ENCODE results near the gene SEC61A2. TPM values are rescaled to one million over a fixed set of nuclear protein-coding genes. Genes with fewer than 3 reads are reported as not detected.

Gene SEC61A2
- total RNA-seq, 8 experiments from 2014 or later, result 11.8 to 38.5 (median 27.2) TPM

- in situ Hi-C loops (cut with MboI; ENCODE audit: low pct_unique_long_range_greater_than_20kb in 2 of 9, low sequenced_read_pairs in 9 of 9, unreplicated experiment in 9 of 9), result loop anchor here in 1 of 9 experiments (25.0 kb wide), 1 partner anchor 91 kb away; no protein-coding TSS in a partner anchor
- no peak overlapping the region for H3K27ac ChIP-seq
- H3K4me3 ChIP-seq, result no peak overlapping the region
- ATAC-seq (replicated peaks in 6 of 8), result no peak
- no peaks in the 10 kb centered on the region for H3K4me1 ChIP-seq (replicated peaks in 1 of 2)
- WGBS, 10 experiments, result 86 to 100% (median 96%) methylated on average over 1 to 4 of the region's 4 CpGs; no CpG with 5 or more reads in 2 of the 10 experiments
These were observed 7.8 kb upstream of the SEC61A2 start for GRCh38 chr10:12121673-12122072.

- Histone ChIP-seq H3K27ac (no peak overlapping the region), H3K4me1 (replicated peaks in 1 of 2) (peaks cover 6% of the 10 kb centered on the region in 2 donors), H3K4me3 (peak overlapping the region; percentile 71 to 89 (median 86))
- peak; percentile 16 to 45 (median 23) for ATAC-seq (replicated peaks in 6 of 8)
- in situ Hi-C loops (cut with MboI; ENCODE audit: low pct_unique_long_range_greater_than_20kb in 2 of 9, low sequenced_read_pairs in 9 of 9, unreplicated experiment in 9 of 9), result no loop called here
- WGBS, 10 experiments, result 0 to 70% (median 28%) methylated on average over 1 to 8 of the region's 11 CpGs
These were observed 878 bp downstream of the SEC61A2 start for GRCh38 chr10:12130237-12130872.

GRCh38 chr10:12135631-12136030 lies 6.2 kb downstream of the SEC61A2 start:
- Histone ChIP-seq H3K4me1 (replicated peaks in 1 of 2) (peaks cover 3 to 4% of the 10 kb centered on the region in 2 donors), H3K4me3 (no peak overlapping the region), H3K27ac (no peak overlapping the region)
- 83 to 100% (median 93%) methylated on average over 1 to 3 of the region's 3 CpGs; no CpG with 5 or more reads in 2 of the 10 experiments for WGBS, 10 experiments
- in situ Hi-C loops (cut with MboI; ENCODE audit: low pct_unique_long_range_greater_than_20kb in 2 of 9, low sequenced_read_pairs in 9 of 9, unreplicated experiment in 9 of 9), result no loop called here
- ATAC-seq (replicated peaks in 6 of 8), result no peak

GRCh38 chr10:12140038-12140437 lies 10.6 kb downstream of the SEC61A2 start:
- 80 to 100% (median 83%) methylated on average over 1 of the region's 1 CpG; no CpG with 5 or more reads in 7 of the 10 experiments for WGBS, 10 experiments
- Histone ChIP-seq H3K27ac (no peak overlapping the region), H3K4me3 (no peak overlapping the region), H3K4me1 (replicated peaks in 1 of 2) (no peaks in the 10 kb centered on the region)
- in situ Hi-C loops (cut with MboI; ENCODE audit: low pct_unique_long_range_greater_than_20kb in 2 of 9, low sequenced_read_pairs in 9 of 9, unreplicated experiment in 9 of 9), result no loop called here
- no peak for ATAC-seq (replicated peaks in 6 of 8)

GRCh38 chr10:12144538-12144937 lies 15.1 kb downstream of the SEC61A2 start:
- ATAC-seq (replicated peaks in 6 of 8), result no peak
- 76 to 100% (median 90%) methylated on average over 2 to 3 of the region's 3 CpGs; no CpG with 5 or more reads in 5 of the 10 experiments for WGBS, 10 experiments
- in situ Hi-C loops (cut with MboI; ENCODE audit: low pct_unique_long_range_greater_than_20kb in 2 of 9, low sequenced_read_pairs in 9 of 9, unreplicated experiment in 9 of 9), result no loop called here

GRCh38 chr10:12150163-12150562 lies 20.7 kb downstream of the SEC61A2 start:
- H3K4me3 ChIP-seq, result no peak overlapping the region
- 42 to 100% (median 73%) methylated on average over 1 to 4 of the region's 4 CpGs for WGBS, 10 experiments
- in situ Hi-C loops (cut with MboI; ENCODE audit: low pct_unique_long_range_greater_than_20kb in 2 of 9, low sequenced_read_pairs in 9 of 9, unreplicated experiment in 9 of 9), result no loop called here
- H3K4me1 ChIP-seq (replicated peaks in 1 of 2), result no peaks in the 10 kb centered on the region
- ATAC-seq (replicated peaks in 6 of 8), result no peak
- no peak overlapping the region for H3K27ac ChIP-seq

More at GRCh38 chr10:12144538-12144937, 15.1 kb downstream of the SEC61A2 start:
- no peak overlapping the region for H3K27ac ChIP-seq
- H3K4me1 ChIP-seq (replicated peaks in 1 of 2), result no peaks in the 10 kb centered on the region
- no peak overlapping the region for H3K4me3 ChIP-seq

GRCh38 chr10:12154516-12154915 lies 25.0 kb downstream of the SEC61A2 start:
- no peaks in the 10 kb centered on the region for H3K4me1 ChIP-seq (replicated peaks in 1 of 2)
- 38 to 100% (median 83%) methylated on average over 1 to 6 of the region's 6 CpGs for WGBS, 10 experiments
- in situ Hi-C loops (cut with MboI; ENCODE audit: low pct_unique_long_range_greater_than_20kb in 2 of 9, low sequenced_read_pairs in 9 of 9, unreplicated experiment in 9 of 9), result no loop called here
- H3K27ac ChIP-seq, result no peak overlapping the region
- H3K4me3 ChIP-seq, result no peak overlapping the region
- ATAC-seq (replicated peaks in 6 of 8), result no peak

- H3K4me3 ChIP-seq, result no peak overlapping the region
- H3K4me1 ChIP-seq (replicated peaks in 1 of 2), result no peaks in the 10 kb centered on the region
- 80 to 100% (median 90%) methylated on average over 2 to 12 of the region's 14 CpGs for whole genome bisulfite sequencing, 10 experiments
- H3K27ac ChIP-seq, result no peak overlapping the region
- ATAC-seq (replicated peaks in 6 of 8), result no peak
- in situ Hi-C loops (cut with MboI; ENCODE audit: low pct_unique_long_range_greater_than_20kb in 2 of 9, low sequenced_read_pairs in 9 of 9, unreplicated experiment in 9 of 9), result no loop called here
These were observed 27.1 kb downstream of the SEC61A2 start for GRCh38 chr10:12156367-12157123.

GRCh38 chr10:12158111-12158510 lies 28.6 kb downstream of the SEC61A2 start:
- Histone ChIP-seq H3K27ac (no peak overlapping the region), H3K4me1 (replicated peaks in 1 of 2) (no peaks in the 10 kb centered on the region), H3K4me3 (no peak overlapping the region)
- 83 to 100% (median 93%) methylated on average over 1 to 3 of the region's 3 CpGs; no CpG with 5 or more reads in 1 of the 10 experiments for WGBS, 10 experiments
- ATAC-seq (replicated peaks in 6 of 8), result no peak
- in situ Hi-C loops (cut with MboI; ENCODE audit: low pct_unique_long_range_greater_than_20kb in 2 of 9, low sequenced_read_pairs in 9 of 9, unreplicated experiment in 9 of 9), result no loop called here

GRCh38 chr10:12160664-12161063 lies 31.2 kb downstream of the SEC61A2 start:
- Histone ChIP-seq H3K4me1 (replicated peaks in 1 of 2) (no peaks in the 10 kb centered on the region), H3K4me3 (no peak overlapping the region), H3K27ac (no peak overlapping the region)
- ATAC-seq (replicated peaks in 6 of 8), result no peak
- WGBS, 10 experiments, result 85 to 100% (median 98%) methylated on average over 1 to 5 of the region's 5 CpGs
- in situ Hi-C loops (cut with MboI; ENCODE audit: low pct_unique_long_range_greater_than_20kb in 2 of 9, low sequenced_read_pairs in 9 of 9, unreplicated experiment in 9 of 9), result no loop called here

GRCh38 chr10:12162927-12163326 lies 33.5 kb downstream of the SEC61A2 start:
- Histone ChIP-seq H3K4me3 (no peak overlapping the region), H3K27ac (no peak overlapping the region), H3K4me1 (replicated peaks in 1 of 2) (no peaks in the 10 kb centered on the region)
- 90 to 100% (median 100%) methylated on average over 1 to 5 of the region's 6 CpGs; no CpG with 5 or more reads in 3 of the 10 experiments for WGBS, 10 experiments
- in situ Hi-C loops (cut with MboI; ENCODE audit: low pct_unique_long_range_greater_than_20kb in 2 of 9, low sequenced_read_pairs in 9 of 9, unreplicated experiment in 9 of 9), result no loop called here
- no peak for ATAC-seq (replicated peaks in 6 of 8)

- Histone ChIP-seq H3K4me1 (replicated peaks in 1 of 2) (no peaks in the 10 kb centered on the region), H3K27ac (no peak overlapping the region), H3K4me3 (no peak overlapping the region)
- in situ Hi-C loops (cut with MboI; ENCODE audit: low pct_unique_long_range_greater_than_20kb in 2 of 9, low sequenced_read_pairs in 9 of 9, unreplicated experiment in 9 of 9), result no loop called here
- ATAC-seq (replicated peaks in 6 of 8), result no peak
- WGBS, 10 experiments, result 93 to 100% (median 97%) methylated on average over 1 to 7 of the region's 12 CpGs; no CpG with 5 or more reads in 1 of the 10 experiments
These were observed 34.6 kb downstream of the SEC61A2 start for GRCh38 chr10:12164085-12164484.

GRCh38 chr10:12165036-12165435 lies 35.6 kb downstream of the SEC61A2 start:
- in situ Hi-C loops (cut with MboI; ENCODE audit: low pct_unique_long_range_greater_than_20kb in 2 of 9, low sequenced_read_pairs in 9 of 9, unreplicated experiment in 9 of 9), result no loop called here
- ATAC-seq (replicated peaks in 6 of 8), result no peak
- Histone ChIP-seq H3K4me3 (no peak overlapping the region), H3K27ac (no peak overlapping the region), H3K4me1 (replicated peaks in 1 of 2) (no peaks in the 10 kb centered on the region)
- WGBS, 10 experiments, result 30 to 88% (median 75%) methylated on average over 1 to 3 of the region's 3 CpGs; no CpG with 5 or more reads in 1 of the 10 experiments
